Stomach (tissue), 9 donors: ENCODE measurements around the gene SAT1. TPM values are rescaled to one million over a fixed set of nuclear protein-coding genes. Genes with fewer than 3 reads are reported as not detected.
A peak's percentile ranks its signal among the peaks of the same experiment; 100 is the strongest.

ENCODE experiments used
- DNase-seq, 2 donors: peaks; one replicate each; pipeline versions ENCODE4 v3.0.0 to v3.0.0-alpha.2; 2013 to 2019
- H3K27ac ChIP-seq, 5 donors: fragments of 200-600 bp in 4 of 5; sonication (generic) in 4 of 5; one replicate each; pipeline ENCODE4 v1.5.1; 2013 to 2019; ENCODE audit warnings: mild to moderate bottlenecking in 1 of 5, moderate library complexity in 1 of 5
- H3K27me3 ChIP-seq, 3 donors: fragments of 200-600 bp; sonication (generic); one replicate each; pipeline ENCODE4 v1.5.1; 2017 to 2019; ENCODE audit warnings: mixed run types in 1 of 3
- H3K36me3 ChIP-seq, 4 donors: fragments of 200-600 bp; sonication (generic); 1 replicate in 3 of 4; 2 replicates in 1 of 4; pipeline ENCODE4 v1.5.1; 2016 to 2019
- H3K4me1 ChIP-seq, 4 donors: fragments of 200-600 bp; sonication (generic); one replicate each; pipeline ENCODE4 v1.5.1; 2016 to 2019
- H3K4me3 ChIP-seq, 4 donors: fragments of 200-600 bp; sonication (generic) in 3 of 4; one replicate each; pipeline ENCODE4 v1.5.1; 2016 to 2019; ENCODE audit warnings: mild to moderate bottlenecking in 1 of 4
- H3K9me3 ChIP-seq, 4 donors: fragments of 200-600 bp; sonication (generic); one replicate each; pipeline ENCODE4 v1.5.1; 2016 to 2019
- CTCF ChIP-seq, 7 experiments: fragments of 450-650 bp in 4 of 7; fragments of 200-600 bp in 3 of 7; sonication (generic) in 3 of 7; IDR thresholded peaks; one replicate each; pipeline ENCODE4 v1.5.1; 2016 to 2019; ENCODE audit warnings: antibody characterized with exemption in 7 of 7, control low read depth in 2 of 7, mild to moderate bottlenecking in 1 of 7
- EP300 ChIP-seq: sonication (generic); formaldehyde crosslinking; IDR thresholded peaks from one replicate; pipeline ENCODE4 v1.6.1; 2017; ENCODE audit warnings: antibody characterized with exemption
- POLR2A ChIP-seq, 4 donors: fragments of 450-650 bp; IDR thresholded peaks; one replicate each; pipeline ENCODE4 v1.6.1; 2016; ENCODE audit warnings: antibody characterized with exemption in 4 of 4, control low read depth in 2 of 4, mild to moderate bottlenecking in 1 of 4, moderate library complexity in 1 of 4
- POLR2AphosphoS5 ChIP-seq, 3 donors: sonication (generic); formaldehyde crosslinking; IDR thresholded peaks; one replicate each; pipeline ENCODE4 v1.6.1; 2016; ENCODE audit warnings: antibody characterized with exemption in 3 of 3
- WGBS, 5 donors: extraction: QIAGEN DNeasy Blood & Tissue Kit in 3 of 5; methylation state at CpG; one replicate each; pipeline versions ENCODE4 v1.1.5 to v1.1.7; 2013 to 2018; 5-methylcytosine and 5-hydroxymethylcytosine counted together
- intact Hi-C: fragments of 100-400 bp; cut with DNase I; formaldehyde crosslinking; loops from one replicate; pipeline ENCODE4 v1.15.1; 2023; ENCODE audit warnings: low total_unique reads
- polyA plus RNA-seq, 3 donors: library from polyadenylated mRNA; stranded (reverse); fragments of 200-250 nt; gene quantifications; one replicate each; pipeline ENCODE4 v1.2.3, GENCODE V29; 2013
- total RNA-seq, 5 donors: library from RNA; depleted of rRNA; stranded (reverse); fragments of >200 nt; gene quantifications; one replicate each; pipeline versions ENCODE4 v1.1.0 to v1.2.3, GENCODE V29; 2014 to 2016
- donor health status: healthy with polysubstance abuse.
- donor health status: Bipolar disorder and iron deficiency.
- donor health status: healthy.

Gene SAT1
- total and polyA plus RNA-seq, 8 donors, result 499 to 2,157 (median 1,032) TPM

GRCh38 chrX:23799469-23800065, 16.6 kb downstream of the SAT1 start:
- peaks cover 0 to 26% (median 1%) of the 10 kb centered on the region in 4 donors for H3K4me1 ChIP-seq
- no peak for DNase-seq
- no peaks in the 10 kb centered on the region for H3K27me3 ChIP-seq
- peak overlapping the region; percentile 17 to 88 (median 79) for H3K27ac ChIP-seq
- WGBS, 5 donors, result 62 to 76% (median 69%) methylated on average over 5 to 6 of the region's 6 CpGs
- no peak for TF ChIP-seq CTCF (IDR thresholded peaks at IDR 0.05)
- TF ChIP-seq POLR2A (IDR thresholded peaks at IDR 0.05), result no peak
- TF ChIP-seq EP300, result no peak
- no peak for TF ChIP-seq POLR2AphosphoS5 (IDR thresholded peaks at IDR 0.05)
- intact Hi-C loops, result no loop called here
- H3K9me3 ChIP-seq, result no peaks in the 10 kb centered on the region
- H3K4me3 ChIP-seq, result no peak overlapping the region
- no peaks in the 10 kb centered on the region for H3K36me3 ChIP-seq

- Histone ChIP-seq H3K4me1 (peaks cover 0 to 29% (median 3%) of the 10 kb centered on the region in 4 donors), H3K27me3 (no peaks in the 10 kb centered on the region), H3K36me3 (no peaks in the 10 kb centered on the region), H3K4me3 (no peak overlapping the region), H3K9me3 (no peaks in the 10 kb centered on the region), H3K27ac (peak overlapping the region; percentile 73 to 87 (median 78))
- no peak for DNase-seq
- 27 to 55% (median 52%) methylated on average over 5 of the region's 5 CpGs for WGBS, 5 donors
- no peak for TF ChIP-seq POLR2AphosphoS5 (IDR thresholded peaks at IDR 0.05)
- no peak for TF ChIP-seq CTCF (IDR thresholded peaks at IDR 0.05)
- no peak for TF ChIP-seq POLR2A (IDR thresholded peaks at IDR 0.05)
- no peak for TF ChIP-seq EP300
- intact Hi-C loops, result no loop called here
These were observed 19.5 kb downstream of the SAT1 start for GRCh38 chrX:23802431-23802830.

GRCh38 chrX:23803931-23804381, 21.0 kb downstream of the SAT1 start:
- no peak for TF ChIP-seq EP300
- TF ChIP-seq POLR2AphosphoS5 (IDR thresholded peaks at IDR 0.05), result peak in 2 of 3 donors; percentile 10 to 60
- no peak for TF ChIP-seq POLR2A (IDR thresholded peaks at IDR 0.05)
- no peak for TF ChIP-seq CTCF (IDR thresholded peaks at IDR 0.05)
- DNase-seq, result peak; percentile 46 to 77
- 32 to 62% (median 45%) methylated on average over 1 to 5 of the region's 5 CpGs for WGBS, 5 donors
- Histone ChIP-seq H3K27me3 (no peaks in the 10 kb centered on the region), H3K4me1 (peaks cover 0 to 30% (median 3%) of the 10 kb centered on the region in 4 donors), H3K27ac (peak overlapping the region; percentile 47 to 87 (median 75)), H3K36me3 (no peaks in the 10 kb centered on the region), H3K4me3 (no peak overlapping the region), H3K9me3 (no peaks in the 10 kb centered on the region)
- intact Hi-C loops, result no loop called here

- Histone ChIP-seq H3K4me1 (peaks cover 0 to 30% (median 3%) of the 10 kb centered on the region in 4 donors), H3K27me3 (no peaks in the 10 kb centered on the region), H3K4me3 (no peak overlapping the region), H3K9me3 (no peaks in the 10 kb centered on the region), H3K36me3 (no peaks in the 10 kb centered on the region), H3K27ac (peak overlapping the region; percentile 50 to 87 (median 75))
- no peak for DNase-seq
- intact Hi-C loops, result no loop called here
- TF ChIP-seq POLR2A (IDR thresholded peaks at IDR 0.05) (no peak), EP300 (no peak), POLR2AphosphoS5 (IDR thresholded peaks at IDR 0.05) (no peak), CTCF (IDR thresholded peaks at IDR 0.05) (no peak)
- WGBS, 5 donors, result 50 to 76% (median 63%) methylated on average over 1 to 3 of the region's 3 CpGs
These were observed 21.6 kb downstream of the SAT1 start for GRCh38 chrX:23804578-23804977.
